ENCODE results near the gene LRIT2. TPM values are rescaled to one million over a fixed set of nuclear protein-coding genes. Genes with fewer than 3 reads are reported as not detected.

The LRIT2 gene
- total RNA-seq, 1 experiment from 2014 or later: not detected

DNA sequence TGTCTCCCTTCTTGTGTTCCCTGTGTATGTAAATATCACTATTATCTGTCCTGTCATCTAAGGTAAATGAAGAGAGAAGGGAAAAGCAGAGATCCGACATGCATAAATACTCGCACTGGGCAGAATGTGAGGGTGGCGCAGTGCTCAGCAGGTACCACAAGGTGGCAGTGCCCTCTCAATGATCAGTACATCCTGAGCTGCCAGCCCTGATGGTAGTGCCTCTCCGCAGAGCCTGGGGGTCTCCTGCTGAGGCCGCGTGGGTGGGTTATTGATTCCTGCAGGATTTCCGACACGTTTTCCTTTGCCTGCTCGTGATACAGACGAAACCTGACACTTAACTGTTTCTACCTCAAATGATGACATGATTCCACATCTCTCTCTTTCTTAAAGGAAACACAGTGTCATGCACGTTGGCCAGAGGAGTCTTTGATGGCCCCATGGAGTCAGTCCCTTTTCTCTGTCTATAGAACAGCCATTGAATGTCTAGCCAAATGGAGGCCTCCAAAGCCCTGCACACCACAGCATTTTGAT lies 39.3 kb upstream of the LRIT2 start:
- ATAC-seq: peak; percentile 96
- ChIA-PET POLR2A (no interaction called here), CTCF (interaction anchor here (0.6 to 1.3 kb wide), 3 partner anchors 80 to 276 kb away, joined by 3 to 9 read pairs (median 4); no protein-coding TSS in a partner anchor)
- TF ChIP-seq TCF7L2 (IDR thresholded peaks at IDR 0.05; ENCODE audit: low read depth, low read length): no peak
- TF ChIP-seq, protein P1, sequence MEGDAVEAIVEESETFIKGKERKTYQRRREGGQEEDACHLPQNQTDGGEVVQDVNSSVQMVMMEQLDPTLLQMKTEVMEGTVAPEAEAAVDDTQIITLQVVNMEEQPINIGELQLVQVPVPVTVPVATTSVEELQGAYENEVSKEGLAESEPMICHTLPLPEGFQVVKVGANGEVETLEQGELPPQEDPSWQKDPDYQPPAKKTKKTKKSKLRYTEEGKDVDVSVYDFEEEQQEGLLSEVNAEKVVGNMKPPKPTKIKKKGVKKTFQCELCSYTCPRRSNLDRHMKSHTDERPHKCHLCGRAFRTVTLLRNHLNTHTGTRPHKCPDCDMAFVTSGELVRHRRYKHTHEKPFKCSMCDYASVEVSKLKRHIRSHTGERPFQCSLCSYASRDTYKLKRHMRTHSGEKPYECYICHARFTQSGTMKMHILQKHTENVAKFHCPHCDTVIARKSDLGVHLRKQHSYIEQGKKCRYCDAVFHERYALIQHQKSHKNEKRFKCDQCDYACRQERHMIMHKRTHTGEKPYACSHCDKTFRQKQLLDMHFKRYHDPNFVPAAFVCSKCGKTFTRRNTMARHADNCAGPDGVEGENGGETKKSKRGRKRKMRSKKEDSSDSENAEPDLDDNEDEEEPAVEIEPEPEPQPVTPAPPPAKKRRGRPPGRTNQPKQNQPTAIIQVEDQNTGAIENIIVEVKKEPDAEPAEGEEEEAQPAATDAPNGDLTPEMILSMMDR (IDR thresholded peaks at IDR 0.05): peak; percentile 98
- H3K4me1 ChIP-seq (ENCODE audit: control insufficient read depth, insufficient read depth, low read length): no peaks in the 10 kb centered on the region
- no peak overlapping the region for H3K4me3 ChIP-seq (ENCODE audit: low read depth in 2 of 2, low read length in 2 of 2)
- in situ Hi-C loops (cut with HindIII; ENCODE audit: low pct_unique_long_range_greater_than_20kb, low sequenced_read_pairs) (no loop called here), intact Hi-C loops (cut with micrococcal nuclease; ENCODE audit: unreplicated experiment) (loop anchor here (1.0 to 5.0 kb wide), 2 partner anchors 98 to 273 kb away; no protein-coding TSS in a partner anchor)
- no peaks in the 10 kb centered on the region for H3K9me3 ChIP-seq (ENCODE audit: control insufficient read depth, insufficient read depth, low read depth, low read length)
- H3K27me3 ChIP-seq (ENCODE audit: control insufficient read depth, insufficient read depth, low read length): peaks cover 3% of the 10 kb centered on the region; the same call in 1 of the 2 replicates
- BruUV-seq (replicated peaks): no TSS peak
- no peaks in the 10 kb centered on the region for H3K36me3 ChIP-seq (ENCODE audit: control insufficient read depth, insufficient read depth, low read length)
- peak; percentile 73 for DNase-seq (ENCODE audit: low read depth, low spot score)
- no peak overlapping the region for H3K27ac ChIP-seq (ENCODE audit: low read length)

DNA sequence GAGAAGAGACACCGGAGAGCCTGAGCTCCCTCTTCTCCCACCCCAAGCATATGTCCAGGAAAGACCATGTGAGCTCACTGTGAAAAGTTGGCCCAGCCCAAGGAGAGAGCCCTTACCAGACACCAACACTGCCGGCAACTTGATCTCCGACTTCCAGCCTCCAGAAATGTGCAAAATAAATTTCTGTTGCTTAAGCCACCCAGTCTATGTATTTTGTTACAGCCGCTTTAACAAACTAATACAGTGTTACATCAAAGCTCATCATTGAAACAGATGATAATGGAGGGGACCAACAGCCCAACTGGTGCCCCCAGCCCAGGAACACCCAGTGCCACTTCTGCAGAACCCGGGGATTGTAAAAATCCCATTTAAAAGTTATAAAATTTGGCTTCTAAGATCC lies 38.4 kb upstream of the LRIT2 start:
- H3K27me3 ChIP-seq (ENCODE audit: control insufficient read depth, insufficient read depth, low read length): peaks cover 3% of the 10 kb centered on the region; the same call in 1 of the 2 replicates
- no TSS peak for BruUV-seq (replicated peaks)
- ChIA-PET POLR2A (no interaction called here), CTCF (interaction anchor here (0.6 to 1.2 kb wide), 3 partner anchors 101 to 275 kb away, joined by 3 to 5 read pairs (median 4); no protein-coding TSS in a partner anchor)
- TF ChIP-seq POLR2AphosphoS5 (IDR thresholded peaks at IDR 0.05; ENCODE audit: low read depth, low read length): no peak
- TF ChIP-seq, protein P1 (IDR thresholded peaks at IDR 0.05): no peak
- TF ChIP-seq SIN3A (IDR thresholded peaks at IDR 0.05; ENCODE audit: borderline replicate concordance, insufficient read depth, low read depth, low read length): no peak
- TF ChIP-seq, protein P2, sequence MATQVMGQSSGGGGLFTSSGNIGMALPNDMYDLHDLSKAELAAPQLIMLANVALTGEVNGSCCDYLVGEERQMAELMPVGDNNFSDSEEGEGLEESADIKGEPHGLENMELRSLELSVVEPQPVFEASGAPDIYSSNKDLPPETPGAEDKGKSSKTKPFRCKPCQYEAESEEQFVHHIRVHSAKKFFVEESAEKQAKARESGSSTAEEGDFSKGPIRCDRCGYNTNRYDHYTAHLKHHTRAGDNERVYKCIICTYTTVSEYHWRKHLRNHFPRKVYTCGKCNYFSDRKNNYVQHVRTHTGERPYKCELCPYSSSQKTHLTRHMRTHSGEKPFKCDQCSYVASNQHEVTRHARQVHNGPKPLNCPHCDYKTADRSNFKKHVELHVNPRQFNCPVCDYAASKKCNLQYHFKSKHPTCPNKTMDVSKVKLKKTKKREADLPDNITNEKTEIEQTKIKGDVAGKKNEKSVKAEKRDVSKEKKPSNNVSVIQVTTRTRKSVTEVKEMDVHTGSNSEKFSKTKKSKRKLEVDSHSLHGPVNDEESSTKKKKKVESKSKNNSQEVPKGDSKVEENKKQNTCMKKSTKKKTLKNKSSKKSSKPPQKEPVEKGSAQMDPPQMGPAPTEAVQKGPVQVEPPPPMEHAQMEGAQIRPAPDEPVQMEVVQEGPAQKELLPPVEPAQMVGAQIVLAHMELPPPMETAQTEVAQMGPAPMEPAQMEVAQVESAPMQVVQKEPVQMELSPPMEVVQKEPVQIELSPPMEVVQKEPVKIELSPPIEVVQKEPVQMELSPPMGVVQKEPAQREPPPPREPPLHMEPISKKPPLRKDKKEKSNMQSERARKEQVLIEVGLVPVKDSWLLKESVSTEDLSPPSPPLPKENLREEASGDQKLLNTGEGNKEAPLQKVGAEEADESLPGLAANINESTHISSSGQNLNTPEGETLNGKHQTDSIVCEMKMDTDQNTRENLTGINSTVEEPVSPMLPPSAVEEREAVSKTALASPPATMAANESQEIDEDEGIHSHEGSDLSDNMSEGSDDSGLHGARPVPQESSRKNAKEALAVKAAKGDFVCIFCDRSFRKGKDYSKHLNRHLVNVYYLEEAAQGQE (IDR thresholded peaks at IDR 0.05; ENCODE audit: insufficient read depth in 1 of 2, low read depth in 2 of 2, low read length in 1 of 2): no peak
- no peak for TF ChIP-seq TCF7L2 (IDR thresholded peaks at IDR 0.05; ENCODE audit: low read depth, low read length)
- H3K4me1 ChIP-seq (ENCODE audit: control insufficient read depth, insufficient read depth, low read length): no peaks in the 10 kb centered on the region
- no peak overlapping the region for H3K27ac ChIP-seq (ENCODE audit: low read length)
- H3K4me3 ChIP-seq (ENCODE audit: low read depth in 2 of 2, low read length in 2 of 2): no peak overlapping the region
- in situ Hi-C loops (cut with HindIII; ENCODE audit: low pct_unique_long_range_greater_than_20kb, low sequenced_read_pairs) (no loop called here), intact Hi-C loops (cut with micrococcal nuclease; ENCODE audit: unreplicated experiment) (loop anchor here (1.0 to 5.0 kb wide), 2 partner anchors 99 to 274 kb away; no protein-coding TSS in a partner anchor)
- no peaks in the 10 kb centered on the region for H3K9me3 ChIP-seq (ENCODE audit: control insufficient read depth, insufficient read depth, low read depth, low read length)
- ATAC-seq (no peak), DNase-seq (ENCODE audit: low read depth, low spot score) (no peak)
- no peaks in the 10 kb centered on the region for H3K36me3 ChIP-seq (ENCODE audit: control insufficient read depth, insufficient read depth, low read length)
